ENCODE measurements around the gene LNP1.

DNA sequence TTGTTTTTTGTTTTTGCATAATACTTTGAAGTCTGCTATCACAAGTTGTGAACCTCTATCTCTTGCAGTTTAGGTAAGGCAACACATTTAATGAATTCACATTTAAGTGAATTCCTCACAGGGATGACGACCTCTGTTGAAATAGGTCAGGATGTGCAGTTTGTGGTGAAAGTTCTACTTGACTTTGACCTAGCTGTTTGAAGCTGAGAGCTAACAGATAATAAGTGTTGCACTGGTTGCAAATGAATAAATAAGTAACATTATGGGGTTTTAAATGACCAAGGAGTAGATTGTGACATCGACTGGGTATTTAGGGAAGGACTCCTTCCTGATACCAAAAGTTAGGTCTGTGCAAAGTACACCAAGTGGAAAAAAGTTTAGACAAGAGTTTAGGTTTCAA lies 42.9 kb upstream of the LNP1 start:
- TF ChIP-seq, protein P1, sequence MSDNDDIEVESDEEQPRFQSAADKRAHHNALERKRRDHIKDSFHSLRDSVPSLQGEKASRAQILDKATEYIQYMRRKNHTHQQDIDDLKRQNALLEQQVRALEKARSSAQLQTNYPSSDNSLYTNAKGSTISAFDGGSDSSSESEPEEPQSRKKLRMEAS (IDR thresholded peaks at IDR 0.05), result peak; percentile 63
- TF ChIP-seq, protein P2, sequence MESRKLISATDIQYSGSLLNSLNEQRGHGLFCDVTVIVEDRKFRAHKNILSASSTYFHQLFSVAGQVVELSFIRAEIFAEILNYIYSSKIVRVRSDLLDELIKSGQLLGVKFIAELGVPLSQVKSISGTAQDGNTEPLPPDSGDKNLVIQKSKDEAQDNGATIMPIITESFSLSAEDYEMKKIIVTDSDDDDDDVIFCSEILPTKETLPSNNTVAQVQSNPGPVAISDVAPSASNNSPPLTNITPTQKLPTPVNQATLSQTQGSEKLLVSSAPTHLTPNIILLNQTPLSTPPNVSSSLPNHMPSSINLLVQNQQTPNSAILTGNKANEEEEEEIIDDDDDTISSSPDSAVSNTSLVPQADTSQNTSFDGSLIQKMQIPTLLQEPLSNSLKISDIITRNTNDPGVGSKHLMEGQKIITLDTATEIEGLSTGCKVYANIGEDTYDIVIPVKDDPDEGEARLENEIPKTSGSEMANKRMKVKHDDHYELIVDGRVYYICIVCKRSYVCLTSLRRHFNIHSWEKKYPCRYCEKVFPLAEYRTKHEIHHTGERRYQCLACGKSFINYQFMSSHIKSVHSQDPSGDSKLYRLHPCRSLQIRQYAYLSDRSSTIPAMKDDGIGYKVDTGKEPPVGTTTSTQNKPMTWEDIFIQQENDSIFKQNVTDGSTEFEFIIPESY (IDR thresholded peaks at IDR 0.05), result peak; percentile 69
- TF ChIP-seq, protein P3, sequence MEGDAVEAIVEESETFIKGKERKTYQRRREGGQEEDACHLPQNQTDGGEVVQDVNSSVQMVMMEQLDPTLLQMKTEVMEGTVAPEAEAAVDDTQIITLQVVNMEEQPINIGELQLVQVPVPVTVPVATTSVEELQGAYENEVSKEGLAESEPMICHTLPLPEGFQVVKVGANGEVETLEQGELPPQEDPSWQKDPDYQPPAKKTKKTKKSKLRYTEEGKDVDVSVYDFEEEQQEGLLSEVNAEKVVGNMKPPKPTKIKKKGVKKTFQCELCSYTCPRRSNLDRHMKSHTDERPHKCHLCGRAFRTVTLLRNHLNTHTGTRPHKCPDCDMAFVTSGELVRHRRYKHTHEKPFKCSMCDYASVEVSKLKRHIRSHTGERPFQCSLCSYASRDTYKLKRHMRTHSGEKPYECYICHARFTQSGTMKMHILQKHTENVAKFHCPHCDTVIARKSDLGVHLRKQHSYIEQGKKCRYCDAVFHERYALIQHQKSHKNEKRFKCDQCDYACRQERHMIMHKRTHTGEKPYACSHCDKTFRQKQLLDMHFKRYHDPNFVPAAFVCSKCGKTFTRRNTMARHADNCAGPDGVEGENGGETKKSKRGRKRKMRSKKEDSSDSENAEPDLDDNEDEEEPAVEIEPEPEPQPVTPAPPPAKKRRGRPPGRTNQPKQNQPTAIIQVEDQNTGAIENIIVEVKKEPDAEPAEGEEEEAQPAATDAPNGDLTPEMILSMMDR (IDR thresholded peaks at IDR 0.05; ENCODE audit: low read depth, low read length, missing input control), result no peak
- TF ChIP-seq JUND (IDR thresholded peaks at IDR 0.05) (peak; percentile 76 to 85), TAF1 (conservative IDR thresholded peaks at IDR 0.05) (no peak), HNF4G (IDR thresholded peaks at IDR 0.05) (peak; percentile 83), EGR1 (IDR thresholded peaks at IDR 0.05; ENCODE audit: low read depth in 2 of 2) (no peak), RAD21 (IDR thresholded peaks at IDR 0.05) (peak; percentile 48 to 60)
- TF ChIP-seq, protein P4, sequence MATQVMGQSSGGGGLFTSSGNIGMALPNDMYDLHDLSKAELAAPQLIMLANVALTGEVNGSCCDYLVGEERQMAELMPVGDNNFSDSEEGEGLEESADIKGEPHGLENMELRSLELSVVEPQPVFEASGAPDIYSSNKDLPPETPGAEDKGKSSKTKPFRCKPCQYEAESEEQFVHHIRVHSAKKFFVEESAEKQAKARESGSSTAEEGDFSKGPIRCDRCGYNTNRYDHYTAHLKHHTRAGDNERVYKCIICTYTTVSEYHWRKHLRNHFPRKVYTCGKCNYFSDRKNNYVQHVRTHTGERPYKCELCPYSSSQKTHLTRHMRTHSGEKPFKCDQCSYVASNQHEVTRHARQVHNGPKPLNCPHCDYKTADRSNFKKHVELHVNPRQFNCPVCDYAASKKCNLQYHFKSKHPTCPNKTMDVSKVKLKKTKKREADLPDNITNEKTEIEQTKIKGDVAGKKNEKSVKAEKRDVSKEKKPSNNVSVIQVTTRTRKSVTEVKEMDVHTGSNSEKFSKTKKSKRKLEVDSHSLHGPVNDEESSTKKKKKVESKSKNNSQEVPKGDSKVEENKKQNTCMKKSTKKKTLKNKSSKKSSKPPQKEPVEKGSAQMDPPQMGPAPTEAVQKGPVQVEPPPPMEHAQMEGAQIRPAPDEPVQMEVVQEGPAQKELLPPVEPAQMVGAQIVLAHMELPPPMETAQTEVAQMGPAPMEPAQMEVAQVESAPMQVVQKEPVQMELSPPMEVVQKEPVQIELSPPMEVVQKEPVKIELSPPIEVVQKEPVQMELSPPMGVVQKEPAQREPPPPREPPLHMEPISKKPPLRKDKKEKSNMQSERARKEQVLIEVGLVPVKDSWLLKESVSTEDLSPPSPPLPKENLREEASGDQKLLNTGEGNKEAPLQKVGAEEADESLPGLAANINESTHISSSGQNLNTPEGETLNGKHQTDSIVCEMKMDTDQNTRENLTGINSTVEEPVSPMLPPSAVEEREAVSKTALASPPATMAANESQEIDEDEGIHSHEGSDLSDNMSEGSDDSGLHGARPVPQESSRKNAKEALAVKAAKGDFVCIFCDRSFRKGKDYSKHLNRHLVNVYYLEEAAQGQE (IDR thresholded peaks at IDR 0.05), result peak; percentile 19
